DOHH2 (cell line): Measurements from ENCODE around the gene CRCP.

ENCODE experiments used
- EZH2phosphoT487 ChIP-seq: fragments of 200-600 bp; sonication (generic); IDR thresholded peaks from 2 replicates; pipeline ENCODE4 v1.6.1; 2017; ENCODE audit warnings: borderline replicate concordance, mild to moderate bottlenecking, antibody characterized with exemption, low read length, moderate library complexity, mixed read lengths
- TF ChIP-seq, protein P1 (sequence below): fragments of 200-600 bp; sonication (generic); IDR thresholded peaks from one replicate; pipeline ENCODE4 v1.5.1; 2014; ENCODE audit warnings: antibody characterized with exemption, mild to moderate bottlenecking, low read depth, low read length; ENCODE audit not compliant: poor library complexity, severe bottlenecking

DNA sequence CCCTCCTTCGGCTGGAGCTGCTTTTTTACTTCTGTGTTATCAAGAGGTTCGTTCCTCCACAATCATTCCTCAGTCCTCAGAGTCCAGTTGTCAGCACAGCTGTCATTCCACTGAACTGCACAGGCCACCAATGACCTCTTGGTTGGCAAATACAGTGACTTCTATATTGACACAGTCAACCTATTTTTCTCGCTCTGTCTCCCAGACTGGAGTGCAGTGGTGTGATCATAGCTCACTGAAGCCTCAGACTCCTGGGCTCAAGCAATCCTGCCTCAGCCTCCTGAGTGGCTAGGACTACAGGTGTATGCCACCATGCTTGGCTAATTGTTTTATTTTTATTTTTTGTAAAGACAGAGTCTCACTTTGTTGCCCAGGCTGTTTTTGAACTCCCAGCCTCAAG is 27.7 kb downstream of the CRCP start:
- TF ChIP-seq, protein P1, sequence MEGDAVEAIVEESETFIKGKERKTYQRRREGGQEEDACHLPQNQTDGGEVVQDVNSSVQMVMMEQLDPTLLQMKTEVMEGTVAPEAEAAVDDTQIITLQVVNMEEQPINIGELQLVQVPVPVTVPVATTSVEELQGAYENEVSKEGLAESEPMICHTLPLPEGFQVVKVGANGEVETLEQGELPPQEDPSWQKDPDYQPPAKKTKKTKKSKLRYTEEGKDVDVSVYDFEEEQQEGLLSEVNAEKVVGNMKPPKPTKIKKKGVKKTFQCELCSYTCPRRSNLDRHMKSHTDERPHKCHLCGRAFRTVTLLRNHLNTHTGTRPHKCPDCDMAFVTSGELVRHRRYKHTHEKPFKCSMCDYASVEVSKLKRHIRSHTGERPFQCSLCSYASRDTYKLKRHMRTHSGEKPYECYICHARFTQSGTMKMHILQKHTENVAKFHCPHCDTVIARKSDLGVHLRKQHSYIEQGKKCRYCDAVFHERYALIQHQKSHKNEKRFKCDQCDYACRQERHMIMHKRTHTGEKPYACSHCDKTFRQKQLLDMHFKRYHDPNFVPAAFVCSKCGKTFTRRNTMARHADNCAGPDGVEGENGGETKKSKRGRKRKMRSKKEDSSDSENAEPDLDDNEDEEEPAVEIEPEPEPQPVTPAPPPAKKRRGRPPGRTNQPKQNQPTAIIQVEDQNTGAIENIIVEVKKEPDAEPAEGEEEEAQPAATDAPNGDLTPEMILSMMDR, result no peak
- no peak for TF ChIP-seq EZH2phosphoT487
